HCT116 (cell line): ENCODE measurements around the gene MED27.

ENCODE experiments used
- POLR2A ChIP-seq: IDR thresholded peaks from 2 replicates; pipeline ENCODE4 v1.7.0; 2011; ENCODE audit warnings: borderline replicate concordance; ENCODE audit not compliant: insufficient read depth, insufficient read length; ENCODE audit errors: extremely low read depth
- SRF ChIP-seq: IDR thresholded peaks from 2 replicates; pipeline ENCODE4 v1.6.1; 2012; ENCODE audit warnings: low read depth

DNA sequence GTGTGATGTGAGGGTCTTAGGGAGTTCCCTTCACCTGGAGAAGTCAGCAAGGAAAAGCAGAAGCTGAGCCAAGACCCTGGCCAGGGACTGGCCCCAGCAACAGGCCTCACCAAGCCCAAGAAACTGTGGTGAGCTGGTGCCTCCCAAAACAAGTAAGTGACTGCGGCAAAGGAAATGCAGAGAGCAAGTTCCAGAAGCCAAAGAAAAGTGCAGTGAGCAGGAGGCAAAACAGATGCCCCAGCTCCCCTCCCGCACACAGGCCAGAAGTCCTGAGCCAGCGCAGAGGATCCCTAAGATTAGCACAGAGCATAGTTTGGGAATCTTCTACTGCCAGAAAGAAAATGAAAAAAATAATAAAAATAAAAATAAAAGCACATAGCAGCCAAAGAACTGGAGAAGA lies 13.2 kb downstream of the MED27 start:
- TF ChIP-seq SRF (no peak), POLR2A (no peak)
